ENCODE measurements around the gene HAX1.

DNA sequence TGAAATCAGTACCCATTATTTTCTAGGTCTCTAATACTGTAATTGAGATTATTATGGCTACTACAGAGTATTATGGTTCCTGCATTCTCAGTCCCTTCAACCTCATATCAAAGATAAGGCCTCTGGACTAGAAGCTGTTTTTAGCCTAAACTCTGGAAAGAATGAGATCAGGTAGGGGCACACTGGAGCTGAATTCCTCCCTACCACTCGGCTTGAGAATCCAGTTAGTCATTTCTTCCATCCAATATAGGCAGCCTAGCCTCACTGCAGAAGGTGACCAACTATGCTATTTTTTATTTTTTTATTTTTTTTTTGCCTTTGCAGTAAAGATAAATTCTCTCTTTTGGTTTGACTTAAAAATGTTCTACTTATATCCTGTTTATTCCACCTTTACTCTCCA, 8.0 kb upstream of the HAX1 start:
- TF ChIP-seq POLR2A (IDR thresholded peaks at IDR 0.05), result no peak
- no peak for TF ChIP-seq POLR2AphosphoS5 (IDR thresholded peaks at IDR 0.05)
- no peak for TF ChIP-seq CTCF (IDR thresholded peaks at IDR 0.05)
